Panc1 (cell line): Measurements from ENCODE around the gene SELENOS. TPM values are rescaled to one million over a fixed set of nuclear protein-coding genes. Genes with fewer than 3 reads are reported as not detected.

ENCODE experiments used
- ATAC-seq: fragments of 200-7000 bp; cut with Tn5 transposase; 2 replicates; pipeline ENCODE4 v1.9.1; 2020; ENCODE audit warnings: mild to moderate bottlenecking, moderate library complexity
- BruUV-seq: library from RNA; stranded (reverse); fragments of 400-500 nt; replicated peaks from 2 replicates; lab custom pipeline; 2021; lab: Mats Ljungman, UMichigan
- CTCF ChIA-PET: fragments of 300-600 bp; sonication (Branson Sonifier 250); formaldehyde crosslinking; loops from one replicate; lab custom pipeline; 2022; ENCODE audit warnings: antibody characterized with exemption; lab: Charles Lee
- POLR2A ChIA-PET: fragments of 300-600 bp; sonication (Branson Sonifier 250); formaldehyde crosslinking; loops from one replicate; lab custom pipeline; 2022; ENCODE audit warnings: antibody characterized with exemption; lab: Charles Lee
- DNase-seq: peaks from one replicate; pipeline ENCODE4 v3.0.0-alpha.2; 2010; ENCODE audit warnings: low read depth, low spot score
- H3K27ac ChIP-seq: 2 replicates; pipeline ENCODE4 v1.5.1; 2011; ENCODE audit warnings: mild to moderate bottlenecking, low read length, inconsistent platforms
- H3K27me3 ChIP-seq: fragments of 200-500 bp; sonication (Bioruptor generic); 2 replicates; pipeline ENCODE4 v1.6.0; 2014; ENCODE audit warnings: low read length, inconsistent platforms; ENCODE audit not compliant: control insufficient read depth, insufficient read depth
- H3K36me3 ChIP-seq: fragments of 200-500 bp; sonication (Bioruptor generic); 2 replicates; pipeline ENCODE4 v1.5.1; 2014; ENCODE audit warnings: inconsistent platforms, mild to moderate bottlenecking, low read length, moderate library complexity; ENCODE audit not compliant: control insufficient read depth, insufficient read depth
- H3K4me1 ChIP-seq: 2 replicates; pipeline ENCODE4 v1.5.1; 2011; ENCODE audit warnings: inconsistent platforms, mild to moderate bottlenecking, low read length, moderate library complexity; ENCODE audit not compliant: control insufficient read depth, insufficient read depth
- H3K4me3 ChIP-seq, 2 experiments: 2 replicates each; pipeline ENCODE4 v1.5.1; 2011 to 2012; ENCODE audit warnings: low read depth in 2 of 2, low read length in 2 of 2, mild to moderate bottlenecking in 2 of 2, inconsistent platforms in 1 of 2, moderate library complexity in 1 of 2
- H3K9me3 ChIP-seq: fragments of 200-500 bp; sonication (Bioruptor generic); 2 replicates; pipeline ENCODE4 v1.5.1; 2014; ENCODE audit warnings: low read depth, mild to moderate bottlenecking, inconsistent platforms, low read length, moderate library complexity; ENCODE audit not compliant: control insufficient read depth, insufficient read depth
- CTCF ChIP-seq: fragments of 450-650 bp; IDR thresholded peaks from 2 replicates; pipeline ENCODE4 v1.5.1; 2017; ENCODE audit warnings: mild to moderate bottlenecking
- POLR2AphosphoS5 ChIP-seq: IDR thresholded peaks from 2 replicates; pipeline ENCODE4 v1.6.1; 2012; ENCODE audit warnings: mild to moderate bottlenecking, low read depth, low read length, moderate library complexity
- SIN3A ChIP-seq: IDR thresholded peaks from 2 replicates; pipeline ENCODE4 v1.6.1; 2012; ENCODE audit warnings: low read depth, mild to moderate bottlenecking, low read length, moderate library complexity, borderline replicate concordance; ENCODE audit not compliant: insufficient read depth
- TCF7L2 ChIP-seq: IDR thresholded peaks from 2 replicates; pipeline ENCODE4 v1.6.1; 2011; ENCODE audit warnings: mild to moderate bottlenecking, low read depth, low read length, inconsistent platforms
- in situ Hi-C: cut with HindIII; loops from 2 replicates; pipeline ENCODE4 v1.10.0; 2016; ENCODE audit warnings: low sequenced_read_pairs, low pct_unique_long_range_greater_than_20kb
- intact Hi-C: fragments of 100-400 bp; cut with micrococcal nuclease; formaldehyde crosslinking; loops from one replicate; pipeline ENCODE4 v1.10.0; 2022; ENCODE audit not compliant: unreplicated experiment
- total RNA-seq: library from RNA; stranded (reverse); gene quantifications from one replicate; pipeline ENCODE4 v1.2.1, GENCODE V29; 2021; ENCODE audit not compliant: unreplicated experiment
- TF ChIP-seq, protein P1 (sequence below), 2 experiments: IDR thresholded peaks; 2 replicates each; pipeline ENCODE4 v1.6.1; 2011 to 2012; ENCODE audit warnings: low read depth in 2 of 2, control low read depth in 1 of 2, low read length in 1 of 2, mild to moderate bottlenecking in 1 of 2, moderate library complexity in 1 of 2; ENCODE audit not compliant: insufficient read depth in 1 of 2

Gene SELENOS
- total RNA-seq, 1 experiment from 2014 or later, result 74.9 TPM

DNA sequence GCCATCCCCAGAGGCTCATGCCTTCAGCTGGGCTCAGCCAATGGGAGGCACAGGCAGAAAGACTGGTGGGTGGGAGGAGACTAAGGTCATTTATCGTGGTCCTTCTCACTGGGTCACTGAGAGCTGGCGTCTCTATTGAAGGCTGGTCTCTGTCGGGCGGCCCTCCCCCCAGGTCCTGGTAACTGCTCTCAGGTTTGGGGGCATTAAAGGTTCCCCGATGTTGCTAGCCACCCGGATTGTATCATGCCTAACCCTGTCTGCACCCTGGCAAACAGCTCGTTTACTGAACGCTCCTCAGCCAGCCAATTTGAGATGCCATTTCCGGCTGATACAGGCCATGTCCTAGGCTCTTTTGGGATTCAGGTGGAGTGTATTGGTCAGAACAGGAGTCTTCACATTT, 10.5 kb downstream of the SELENOS start:
- in situ Hi-C loops (no loop called here), intact Hi-C loops (no loop called here)
- ATAC-seq (no peak), DNase-seq (no peak)
- Histone ChIP-seq H3K9me3 (no peaks in the 10 kb centered on the region), H3K27ac (no peak overlapping the region), H3K4me3 (no peak overlapping the region), H3K27me3 (no peaks in the 10 kb centered on the region), H3K36me3 (peaks cover 11% of the 10 kb centered on the region), H3K4me1 (peaks cover 3% of the 10 kb centered on the region; the same call in 1 of the 2 replicates)
- POLR2A ChIA-PET, result no interaction called here
- TF ChIP-seq POLR2AphosphoS5 (no peak), SIN3A (no peak), TCF7L2 (no peak), CTCF (no peak)
- TF ChIP-seq, protein P1, sequence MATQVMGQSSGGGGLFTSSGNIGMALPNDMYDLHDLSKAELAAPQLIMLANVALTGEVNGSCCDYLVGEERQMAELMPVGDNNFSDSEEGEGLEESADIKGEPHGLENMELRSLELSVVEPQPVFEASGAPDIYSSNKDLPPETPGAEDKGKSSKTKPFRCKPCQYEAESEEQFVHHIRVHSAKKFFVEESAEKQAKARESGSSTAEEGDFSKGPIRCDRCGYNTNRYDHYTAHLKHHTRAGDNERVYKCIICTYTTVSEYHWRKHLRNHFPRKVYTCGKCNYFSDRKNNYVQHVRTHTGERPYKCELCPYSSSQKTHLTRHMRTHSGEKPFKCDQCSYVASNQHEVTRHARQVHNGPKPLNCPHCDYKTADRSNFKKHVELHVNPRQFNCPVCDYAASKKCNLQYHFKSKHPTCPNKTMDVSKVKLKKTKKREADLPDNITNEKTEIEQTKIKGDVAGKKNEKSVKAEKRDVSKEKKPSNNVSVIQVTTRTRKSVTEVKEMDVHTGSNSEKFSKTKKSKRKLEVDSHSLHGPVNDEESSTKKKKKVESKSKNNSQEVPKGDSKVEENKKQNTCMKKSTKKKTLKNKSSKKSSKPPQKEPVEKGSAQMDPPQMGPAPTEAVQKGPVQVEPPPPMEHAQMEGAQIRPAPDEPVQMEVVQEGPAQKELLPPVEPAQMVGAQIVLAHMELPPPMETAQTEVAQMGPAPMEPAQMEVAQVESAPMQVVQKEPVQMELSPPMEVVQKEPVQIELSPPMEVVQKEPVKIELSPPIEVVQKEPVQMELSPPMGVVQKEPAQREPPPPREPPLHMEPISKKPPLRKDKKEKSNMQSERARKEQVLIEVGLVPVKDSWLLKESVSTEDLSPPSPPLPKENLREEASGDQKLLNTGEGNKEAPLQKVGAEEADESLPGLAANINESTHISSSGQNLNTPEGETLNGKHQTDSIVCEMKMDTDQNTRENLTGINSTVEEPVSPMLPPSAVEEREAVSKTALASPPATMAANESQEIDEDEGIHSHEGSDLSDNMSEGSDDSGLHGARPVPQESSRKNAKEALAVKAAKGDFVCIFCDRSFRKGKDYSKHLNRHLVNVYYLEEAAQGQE (IDR thresholded peaks at IDR 0.05; ENCODE audit: insufficient read depth in 1 of 2, low read depth in 2 of 2, low read length in 1 of 2), result no peak
- no TSS peak for BruUV-seq
- CTCF ChIA-PET, result no interaction called here

DNA sequence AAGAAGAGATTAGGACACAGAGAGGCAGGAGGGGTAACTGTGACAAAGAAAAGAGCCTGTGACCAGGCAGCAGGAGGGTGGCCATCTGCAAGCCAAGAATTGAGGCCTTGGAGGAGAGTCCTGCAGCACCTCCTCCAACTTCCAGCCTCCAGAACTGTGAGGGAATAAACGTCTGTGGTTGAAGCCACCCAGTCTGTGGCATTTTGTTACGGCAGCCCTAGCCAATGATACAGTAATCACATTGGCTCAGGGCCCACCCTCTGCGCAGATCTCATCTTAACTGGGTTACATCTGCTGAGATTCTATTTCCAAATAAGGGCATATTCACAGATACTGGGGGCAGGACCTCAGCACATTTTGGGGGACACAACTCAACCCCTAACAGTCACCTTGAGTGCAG, 11.3 kb downstream of the SELENOS start:
- no peak for ATAC-seq
- no peaks in the 10 kb centered on the region for H3K27me3 ChIP-seq
- H3K27ac ChIP-seq, result no peak overlapping the region
- ChIA-PET POLR2A (no interaction called here), CTCF (no interaction called here)
- DNase-seq, result no peak
- no peaks in the 10 kb centered on the region for H3K9me3 ChIP-seq
- TF ChIP-seq SIN3A (no peak), TCF7L2 (no peak), POLR2AphosphoS5 (no peak), CTCF (no peak)
- TF ChIP-seq, protein P1 (IDR thresholded peaks at IDR 0.05; ENCODE audit: insufficient read depth in 1 of 2, low read depth in 2 of 2, low read length in 1 of 2), result no peak
- BruUV-seq, result no TSS peak
- H3K4me3 ChIP-seq, result no peak overlapping the region
- intact Hi-C loops, result no loop called here
- H3K36me3 ChIP-seq, result peaks cover 5% of the 10 kb centered on the region
- in situ Hi-C loops, result no loop called here
- peaks cover 3% of the 10 kb centered on the region; the same call in 1 of the 2 replicates for H3K4me1 ChIP-seq
